DND-41 (cell line): ENCODE results near the gene AHR.

Experiments
- EZH2 ChIP-seq: IDR thresholded peaks from 3 replicates; pipeline ENCODE4 v1.6.1; 2012; ENCODE audit warnings: borderline replicate concordance, low read depth, mild to moderate bottlenecking, moderate library complexity, low read length, inconsistent platforms; ENCODE audit not compliant: severe bottlenecking
- TF ChIP-seq, protein P1 (sequence below): IDR thresholded peaks from 2 replicates; pipeline ENCODE4 v1.5.1; 2012; ENCODE audit warnings: borderline replicate concordance, low read length, moderate library complexity, mild to moderate bottlenecking; ENCODE audit not compliant: poor library complexity, severe bottlenecking; ENCODE audit errors: extremely low read depth

GRCh38 chr7:17256375-17256774 is 42.1 kb upstream of the AHR start:
- TF ChIP-seq, protein P1, sequence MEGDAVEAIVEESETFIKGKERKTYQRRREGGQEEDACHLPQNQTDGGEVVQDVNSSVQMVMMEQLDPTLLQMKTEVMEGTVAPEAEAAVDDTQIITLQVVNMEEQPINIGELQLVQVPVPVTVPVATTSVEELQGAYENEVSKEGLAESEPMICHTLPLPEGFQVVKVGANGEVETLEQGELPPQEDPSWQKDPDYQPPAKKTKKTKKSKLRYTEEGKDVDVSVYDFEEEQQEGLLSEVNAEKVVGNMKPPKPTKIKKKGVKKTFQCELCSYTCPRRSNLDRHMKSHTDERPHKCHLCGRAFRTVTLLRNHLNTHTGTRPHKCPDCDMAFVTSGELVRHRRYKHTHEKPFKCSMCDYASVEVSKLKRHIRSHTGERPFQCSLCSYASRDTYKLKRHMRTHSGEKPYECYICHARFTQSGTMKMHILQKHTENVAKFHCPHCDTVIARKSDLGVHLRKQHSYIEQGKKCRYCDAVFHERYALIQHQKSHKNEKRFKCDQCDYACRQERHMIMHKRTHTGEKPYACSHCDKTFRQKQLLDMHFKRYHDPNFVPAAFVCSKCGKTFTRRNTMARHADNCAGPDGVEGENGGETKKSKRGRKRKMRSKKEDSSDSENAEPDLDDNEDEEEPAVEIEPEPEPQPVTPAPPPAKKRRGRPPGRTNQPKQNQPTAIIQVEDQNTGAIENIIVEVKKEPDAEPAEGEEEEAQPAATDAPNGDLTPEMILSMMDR = no peak
- no peak for TF ChIP-seq EZH2
